ENCODE results near the gene LRCH1.

LRCH1 gene

DNA sequence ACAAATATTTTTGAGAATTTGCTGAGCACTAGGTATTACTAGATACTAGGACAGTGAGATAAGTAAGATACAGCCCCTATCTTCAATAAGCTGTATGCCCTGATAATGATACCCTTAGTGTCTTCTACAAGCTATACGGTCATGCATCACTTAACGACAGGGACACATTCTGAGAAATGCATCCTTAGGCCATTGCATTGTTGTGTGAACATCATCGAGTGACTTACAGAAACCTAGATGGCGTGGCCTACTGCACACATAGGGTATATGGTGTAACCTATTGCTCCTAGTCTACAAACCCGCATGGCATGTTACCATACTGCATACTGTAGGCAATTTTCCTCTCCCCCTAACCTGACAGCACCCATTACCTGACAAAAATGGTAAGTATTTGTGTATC lies 64.9 kb downstream of the LRCH1 start:
- no peak for ATAC-seq

GRCh38 chr13:46618694-46619254 lies 65.8 kb downstream of the LRCH1 start:
- ATAC-seq = no peak

GRCh38 chr13:46620029-46620428 lies 67.1 kb downstream of the LRCH1 start:
- ATAC-seq = no peak

- ATAC-seq = no peak
Observed at GRCh38 chr13:46620471-46620870, 67.5 kb downstream of the LRCH1 start.

DNA sequence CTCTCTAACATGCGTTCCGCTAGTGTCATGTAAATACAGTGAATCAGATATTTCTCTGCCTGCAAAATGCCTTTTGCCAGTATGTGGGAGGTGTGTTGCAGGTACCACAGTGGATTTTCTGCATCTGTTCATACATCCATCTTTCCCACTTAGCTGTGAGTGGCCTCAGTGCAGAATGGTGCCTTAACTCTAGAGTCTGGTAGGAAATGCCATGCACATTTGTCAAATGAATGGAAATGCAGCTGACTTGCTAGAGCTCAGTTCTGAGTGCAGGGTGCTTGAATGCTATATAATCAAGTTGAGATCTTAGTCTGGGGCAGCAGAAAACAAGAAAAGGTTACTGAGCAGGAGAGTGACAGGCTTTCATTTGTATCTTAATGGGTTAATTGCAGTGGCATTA lies 68.2 kb downstream of the LRCH1 start:
- ATAC-seq = no peak

DNA sequence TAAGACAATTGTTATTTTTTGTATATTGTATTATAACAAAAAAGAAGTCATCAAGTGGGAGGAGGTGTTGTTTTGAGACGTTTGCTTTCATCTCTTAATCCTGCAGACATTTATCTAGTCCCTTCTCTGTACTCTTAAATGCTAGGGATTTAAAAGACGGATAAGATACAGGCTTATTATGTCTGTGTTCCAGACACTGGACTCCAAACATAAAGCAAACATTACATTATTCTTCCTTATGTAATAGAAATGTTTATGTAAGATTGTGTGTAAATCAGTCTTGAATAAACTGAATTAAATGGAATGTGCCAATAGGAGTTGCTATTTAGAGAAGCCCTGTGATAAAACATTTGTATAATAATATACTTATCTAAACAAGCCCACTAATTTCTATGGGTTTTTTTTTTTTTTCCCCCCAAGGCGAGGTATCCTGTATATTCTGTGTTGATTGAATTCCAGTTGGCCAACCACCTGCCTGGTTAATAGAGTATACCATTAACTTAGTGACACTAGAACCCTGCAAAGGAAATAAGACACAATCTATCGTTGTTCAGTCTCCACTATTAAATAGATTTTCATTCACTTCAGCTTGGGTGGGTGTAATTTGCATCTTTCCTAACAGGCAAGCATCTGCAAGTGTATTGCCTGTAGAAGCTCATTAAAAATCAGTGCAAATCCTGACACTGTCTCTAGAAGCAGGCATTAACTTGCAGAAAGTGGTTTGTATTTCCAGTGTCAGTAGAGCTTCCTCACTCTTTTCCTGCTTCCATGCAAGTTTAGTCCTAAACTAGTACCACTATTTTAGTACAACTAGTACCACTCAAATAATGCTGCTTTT lies 69.0 kb downstream of the LRCH1 start:
- no peak for ATAC-seq

DNA sequence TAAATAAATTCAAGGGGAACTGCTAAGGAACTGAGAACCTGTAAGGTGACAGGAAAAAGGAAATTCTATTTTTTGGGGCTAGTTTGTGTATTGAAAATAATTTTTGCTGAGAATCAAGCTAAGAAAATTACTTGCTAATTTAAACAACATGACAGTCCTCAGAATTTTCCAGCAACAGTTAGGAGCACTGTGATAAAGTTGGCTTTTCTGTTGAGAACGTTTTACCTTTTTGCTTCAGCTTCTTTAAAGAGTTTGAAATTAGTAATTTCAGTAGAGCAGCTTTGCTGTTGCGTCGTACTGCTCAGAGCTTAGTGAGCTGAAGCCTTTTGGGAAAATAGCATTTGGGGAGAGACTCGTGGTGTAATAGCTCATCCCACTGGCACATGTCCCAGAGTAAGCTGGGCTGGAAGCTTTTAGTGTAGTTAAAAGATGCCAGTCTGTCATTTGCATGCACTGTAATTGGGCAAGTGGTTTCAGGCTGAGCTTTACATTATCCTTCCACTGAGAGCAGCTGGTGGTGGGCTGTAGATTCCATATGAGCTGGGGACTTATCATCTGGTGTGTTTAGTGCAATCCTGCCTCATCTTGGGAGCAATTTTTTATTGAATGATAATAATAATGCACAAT lies 69.8 kb downstream of the LRCH1 start:
- no peak for ATAC-seq

DNA sequence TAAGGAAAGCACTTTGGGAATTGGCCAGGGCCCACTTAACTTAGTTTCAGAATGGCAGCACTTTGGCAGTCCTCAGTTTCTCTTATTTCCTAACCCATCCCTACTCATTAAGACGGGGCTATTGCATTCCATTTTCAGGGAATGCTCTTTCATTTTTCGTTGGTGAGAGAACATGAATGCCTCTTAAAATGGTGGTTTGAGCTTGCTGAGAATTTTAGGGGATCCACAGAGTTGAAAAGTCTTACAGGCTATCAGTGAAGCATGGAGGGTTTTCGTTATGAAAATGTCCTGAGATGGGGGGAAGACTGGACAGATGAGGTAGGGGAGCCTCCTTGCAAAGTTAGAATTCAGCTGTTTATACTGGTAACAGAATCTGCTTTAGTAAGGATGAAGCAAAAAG lies 71.4 kb downstream of the LRCH1 start:
- no peak for ATAC-seq

DNA sequence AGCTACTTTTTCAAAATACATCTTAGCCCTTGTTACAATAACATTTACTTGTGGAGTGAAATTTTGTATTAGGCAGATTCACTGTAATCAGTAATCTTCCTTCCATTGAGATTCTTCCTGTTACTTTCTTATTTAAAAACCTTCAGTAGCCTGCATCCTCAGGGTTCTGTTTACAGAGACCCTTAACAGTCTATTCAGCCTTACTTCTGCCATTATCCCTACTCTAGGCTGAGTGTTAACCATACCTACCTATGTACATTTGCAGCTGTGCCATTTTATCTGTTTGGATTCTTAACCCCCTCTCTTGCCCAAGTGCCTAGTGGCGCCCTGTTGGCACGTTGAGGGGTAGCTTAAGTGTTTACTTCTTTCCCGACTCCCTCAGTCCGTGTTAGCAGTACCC lies 71.9 kb downstream of the LRCH1 start:
- no peak for ATAC-seq

- ATAC-seq = no peak
Observed at GRCh38 chr13:46627462-46627861, 74.5 kb downstream of the LRCH1 start.

DNA sequence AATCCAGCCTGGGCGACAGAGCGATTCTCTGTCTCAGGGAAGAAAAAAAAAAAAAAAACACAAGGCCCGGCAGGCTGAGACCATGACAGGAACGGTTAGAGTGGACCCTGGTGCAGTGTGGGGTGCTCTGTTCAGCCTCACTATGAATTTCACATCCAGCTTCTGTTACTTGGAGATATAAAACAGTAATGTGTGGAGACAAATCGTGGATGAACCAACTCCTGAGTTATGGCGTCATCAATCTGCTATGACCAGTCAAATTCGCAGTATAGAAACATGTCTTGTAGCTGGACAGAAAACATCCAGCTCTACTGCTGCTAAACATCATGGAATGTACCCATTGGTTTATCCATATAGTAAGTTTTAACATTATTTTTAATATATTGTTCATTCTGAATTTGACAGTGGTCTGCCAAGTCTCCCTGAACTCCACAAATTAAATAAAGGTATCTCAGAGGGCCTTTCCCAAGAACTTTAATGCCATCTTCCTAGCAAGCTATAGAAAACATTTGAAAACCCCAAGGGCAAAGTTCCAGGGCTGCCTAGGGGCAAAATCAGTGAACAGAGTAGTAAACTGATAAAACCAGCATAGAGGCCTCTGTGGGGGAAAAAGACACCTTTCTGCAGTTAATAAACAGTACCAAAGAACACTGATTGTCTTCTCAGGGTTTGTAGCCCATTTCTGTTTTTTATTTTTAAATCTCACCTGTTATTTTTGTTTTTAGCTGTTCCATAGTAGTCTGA lies 75.8 kb downstream of the LRCH1 start:
- no peak for ATAC-seq

DNA sequence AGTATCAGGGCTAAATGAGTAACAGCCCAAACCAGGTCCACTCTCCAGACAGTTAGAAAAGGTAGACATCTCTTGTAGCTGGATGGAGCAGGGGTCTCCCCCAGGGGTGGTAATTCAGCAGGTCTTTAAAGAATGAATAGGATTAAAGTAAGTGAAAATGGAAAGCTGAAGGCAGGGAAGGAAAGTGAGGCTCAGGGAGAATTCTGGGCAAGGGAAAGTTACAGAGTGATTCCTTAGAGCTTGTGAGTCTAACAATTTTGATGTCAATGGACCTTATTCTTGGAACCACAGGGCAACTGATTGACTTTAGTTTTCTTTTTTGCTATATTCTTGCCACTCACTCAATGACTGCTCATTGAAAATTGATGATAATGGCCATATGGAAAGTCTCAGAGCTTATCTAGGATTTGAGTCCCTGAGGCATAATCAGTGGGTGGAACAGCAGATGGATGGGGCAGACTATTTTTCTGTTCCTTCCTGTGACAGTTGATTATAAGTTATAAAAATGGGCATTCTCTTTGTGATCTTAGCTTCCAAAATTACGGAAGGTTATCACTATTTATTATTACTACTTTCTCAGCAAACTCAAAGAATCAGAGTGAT lies 76.9 kb downstream of the LRCH1 start:
- no peak for ATAC-seq

- ATAC-seq = no peak
Observed at GRCh38 chr13:46630431-46631178, 77.6 kb downstream of the LRCH1 start.

DNA sequence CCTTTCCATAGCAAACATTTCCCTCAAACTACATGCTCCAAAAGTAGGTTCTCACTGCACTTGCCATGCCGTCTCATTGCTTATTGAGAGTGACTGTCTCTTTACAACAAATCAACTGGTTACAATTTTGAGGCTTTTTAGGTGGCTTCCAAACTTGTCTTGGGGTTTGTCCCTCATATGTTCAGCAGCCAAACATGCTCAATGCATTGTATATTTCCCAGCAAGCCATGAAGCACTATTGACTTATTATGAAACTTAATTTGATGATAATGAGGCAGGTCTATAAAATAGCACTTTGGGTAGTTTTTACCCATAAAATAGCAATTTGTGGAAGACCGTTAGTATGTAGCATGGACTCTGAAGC lies 78.2 kb downstream of the LRCH1 start:
- no peak for ATAC-seq

- no peak for ATAC-seq
Observed at GRCh38 chr13:46632176-46632575, 79.2 kb downstream of the LRCH1 start.

GRCh38 chr13:46633416-46633815 lies 80.4 kb downstream of the LRCH1 start:
- ATAC-seq = no peak

DNA sequence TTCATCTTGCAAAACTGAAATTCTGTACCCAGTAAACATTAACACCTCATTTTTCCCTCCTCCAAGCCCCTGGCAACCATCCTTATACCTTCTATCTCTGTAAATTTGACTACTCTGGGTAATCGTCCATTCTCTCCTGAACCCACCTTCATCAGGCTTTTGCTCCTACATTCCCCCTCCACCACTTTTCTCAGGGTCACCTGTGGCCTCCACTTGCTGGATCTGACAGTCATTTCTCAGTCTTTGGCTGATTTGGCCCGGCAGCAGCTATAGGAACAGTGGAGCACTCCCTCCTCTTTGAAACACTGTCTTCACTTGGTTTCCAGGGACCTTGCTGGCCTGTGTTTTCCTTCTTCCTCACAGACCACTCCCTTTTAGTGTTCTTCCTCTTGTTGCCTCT lies 83.5 kb downstream of the LRCH1 start:
- no peak for ATAC-seq

DNA sequence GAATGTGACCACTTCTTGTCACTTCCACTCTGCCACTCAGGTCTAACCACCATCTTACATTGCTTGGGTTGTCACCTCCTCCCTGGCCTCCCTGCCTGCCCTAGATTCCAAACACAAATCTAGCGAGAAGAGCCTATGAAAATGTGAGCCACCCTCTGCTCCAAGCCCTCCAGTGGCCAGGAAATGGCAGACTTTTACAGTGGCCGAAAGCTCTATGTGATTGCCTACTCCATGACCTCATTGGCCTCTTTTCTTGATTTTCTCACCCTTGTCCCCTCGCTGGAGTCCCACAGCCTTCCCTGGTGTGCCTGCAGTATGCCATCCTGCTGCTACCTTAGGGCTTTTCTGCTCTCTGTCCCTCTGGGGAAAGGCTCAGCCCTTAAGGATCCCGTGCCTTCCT lies 84.2 kb downstream of the LRCH1 start:
- ATAC-seq = no peak

DNA sequence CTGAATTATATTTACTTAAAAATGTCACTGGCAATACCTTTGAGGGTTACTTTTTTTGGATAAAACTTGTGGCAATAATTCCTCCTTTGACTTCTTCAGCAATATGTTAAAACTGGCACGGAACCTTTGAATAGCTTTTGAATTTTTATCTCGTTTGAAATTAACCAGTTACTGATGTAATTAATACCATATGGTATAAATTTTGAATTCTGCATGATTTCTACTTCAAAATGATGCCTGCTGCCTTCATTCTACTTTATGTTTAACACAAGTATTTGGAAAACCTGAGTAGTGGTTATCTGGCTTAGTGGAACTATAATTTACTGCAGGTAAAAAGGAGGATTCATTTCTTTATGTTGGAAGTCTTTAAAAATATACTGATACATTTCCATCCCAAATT lies 85.3 kb downstream of the LRCH1 start:
- no peak for ATAC-seq

DNA sequence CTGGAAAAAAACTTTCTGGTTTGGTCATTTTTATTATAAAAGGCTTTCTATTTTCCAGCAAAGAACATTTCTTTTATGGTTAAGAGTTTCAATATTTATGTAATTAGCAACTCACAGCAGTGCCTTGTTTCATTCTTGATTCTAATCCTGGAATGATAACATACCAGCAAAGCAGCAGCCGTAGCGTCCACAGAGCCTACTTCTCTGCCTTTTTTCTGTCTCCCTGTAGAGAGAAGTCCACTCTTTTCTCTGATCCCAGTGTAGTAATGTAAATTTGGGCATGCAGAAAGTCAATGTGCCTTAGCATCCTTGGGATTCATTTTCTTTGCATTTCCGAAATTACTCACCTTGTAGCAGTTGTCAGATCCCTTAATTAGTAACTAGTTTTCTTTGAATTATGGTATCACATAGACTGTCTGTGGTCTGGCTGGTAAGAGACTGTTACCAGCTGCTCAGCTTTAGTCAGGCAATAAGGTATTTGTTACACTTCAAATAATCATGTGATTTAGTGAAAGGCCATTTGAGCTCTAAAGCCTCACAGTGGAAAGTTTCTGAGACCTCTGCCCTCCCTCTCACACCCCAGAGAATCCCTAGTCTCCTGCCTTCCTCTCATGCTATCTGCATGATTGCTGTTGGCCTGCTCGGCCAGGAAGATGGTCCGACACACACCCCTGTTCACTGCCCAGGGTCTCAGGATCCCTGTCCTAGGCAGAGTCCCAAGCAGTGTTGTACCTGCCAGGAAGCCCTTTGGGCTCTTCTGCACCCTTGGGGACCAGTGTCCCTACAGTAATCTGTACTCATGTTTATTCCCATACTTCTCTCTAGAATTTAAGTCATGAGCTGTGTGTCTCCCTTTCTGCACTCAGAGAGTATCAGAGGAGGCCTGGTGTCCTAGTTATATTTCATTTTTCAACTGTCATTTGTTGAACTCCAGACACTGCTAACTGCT lies 86.3 kb downstream of the LRCH1 start:
- ATAC-seq = peak in 1 of 2 donors; percentile 38

DNA sequence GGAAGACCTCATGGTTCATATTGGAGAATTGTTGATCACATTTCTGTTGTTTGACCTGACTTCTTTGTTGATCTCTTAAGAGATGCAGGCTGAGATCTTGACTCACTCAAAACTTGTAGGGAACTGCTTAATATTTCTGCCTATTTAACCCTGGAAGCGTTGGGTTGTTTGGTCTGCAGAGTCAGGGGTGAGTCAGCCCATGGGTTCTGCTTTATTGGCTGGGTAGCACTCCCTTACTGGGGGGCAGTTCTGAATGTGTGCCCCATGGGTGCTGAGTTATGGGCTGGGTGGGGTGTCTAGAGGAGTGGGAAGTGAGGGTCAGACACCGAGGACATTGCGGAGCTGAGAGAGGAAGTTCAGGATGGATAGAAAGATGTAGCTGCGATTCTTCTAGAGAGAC lies 87.9 kb downstream of the LRCH1 start:
- no peak for ATAC-seq

Data from activated CD4-positive, CD25-positive, alpha-beta regulatory T cell treated with anti-CD3 and anti-CD28 coated beads, Interleukin-2, amount 50 U/mL, for 24 hours (primary cell).